Activated CD4-positive, CD25-positive, alpha-beta regulatory T cell treated with anti-CD3 and anti-CD28 coated beads, Interleukin-2, amount 50 U/mL, for 16 hours (primary cell): ENCODE data around the gene PPM1F.

Experiments
- DNase-seq: peaks from one replicate; pipeline ENCODE4 v3.0.0-alpha.2; 2020; ENCODE audit warnings: low read depth, low spot score

The PPM1F gene, protein sequence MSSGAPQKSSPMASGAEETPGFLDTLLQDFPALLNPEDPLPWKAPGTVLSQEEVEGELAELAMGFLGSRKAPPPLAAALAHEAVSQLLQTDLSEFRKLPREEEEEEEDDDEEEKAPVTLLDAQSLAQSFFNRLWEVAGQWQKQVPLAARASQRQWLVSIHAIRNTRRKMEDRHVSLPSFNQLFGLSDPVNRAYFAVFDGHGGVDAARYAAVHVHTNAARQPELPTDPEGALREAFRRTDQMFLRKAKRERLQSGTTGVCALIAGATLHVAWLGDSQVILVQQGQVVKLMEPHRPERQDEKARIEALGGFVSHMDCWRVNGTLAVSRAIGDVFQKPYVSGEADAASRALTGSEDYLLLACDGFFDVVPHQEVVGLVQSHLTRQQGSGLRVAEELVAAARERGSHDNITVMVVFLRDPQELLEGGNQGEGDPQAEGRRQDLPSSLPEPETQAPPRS

DNA sequence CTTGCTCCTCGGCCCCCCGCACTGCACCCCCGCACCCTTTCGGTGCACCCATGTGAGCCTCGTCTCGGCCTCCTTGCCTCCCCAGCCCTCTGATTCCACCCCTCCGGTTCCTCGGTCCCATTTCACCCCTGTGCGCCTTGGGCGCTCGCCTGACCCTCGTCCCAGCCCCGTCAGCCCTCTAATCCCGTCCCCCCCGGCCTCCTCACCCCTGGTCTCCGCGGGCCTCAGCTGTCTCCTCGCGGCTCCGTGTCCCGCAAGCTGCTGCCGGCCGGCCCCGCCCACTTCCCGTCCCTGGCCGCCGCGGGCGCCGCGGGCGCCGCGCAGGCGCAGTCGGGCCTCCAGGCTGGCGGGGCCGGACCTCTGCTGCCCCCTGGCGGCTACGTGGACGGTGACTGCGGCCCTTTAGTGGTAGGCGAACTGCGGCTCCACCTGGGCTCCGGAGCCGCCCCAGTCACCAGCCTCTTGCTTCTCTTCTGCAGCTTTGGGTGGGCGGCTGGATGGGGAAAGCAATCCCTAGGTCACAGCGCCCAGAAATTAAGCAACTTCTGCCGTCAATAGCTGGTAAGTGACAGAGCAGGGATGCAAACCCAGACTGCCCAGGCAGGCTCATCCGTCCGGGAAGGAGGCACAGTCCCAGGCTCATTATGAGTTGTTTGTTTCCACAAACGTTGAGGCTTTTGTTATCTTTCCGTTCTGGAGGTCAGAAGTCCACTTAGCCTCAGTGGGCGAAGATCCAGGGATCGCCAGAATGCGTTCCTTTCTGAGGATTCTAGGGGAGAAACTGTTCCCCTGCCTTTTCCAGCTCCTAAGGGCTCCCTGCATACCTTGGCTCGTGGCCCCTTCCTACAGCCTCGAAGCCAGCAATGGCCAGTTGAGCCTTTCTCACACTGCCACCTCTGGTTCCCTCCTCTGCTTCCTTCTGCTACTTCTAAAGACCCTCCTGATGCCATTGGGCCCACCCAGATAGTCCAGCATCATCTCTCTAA, at the start of gene PPM1F:
PPM1F (minus strand) TSS at position 263 of the 986 bp plus-strand sequence. CDS start 6,800 bp downstream, outside the sequence.
- peak; percentile 83 for DNase-seq

DNA sequence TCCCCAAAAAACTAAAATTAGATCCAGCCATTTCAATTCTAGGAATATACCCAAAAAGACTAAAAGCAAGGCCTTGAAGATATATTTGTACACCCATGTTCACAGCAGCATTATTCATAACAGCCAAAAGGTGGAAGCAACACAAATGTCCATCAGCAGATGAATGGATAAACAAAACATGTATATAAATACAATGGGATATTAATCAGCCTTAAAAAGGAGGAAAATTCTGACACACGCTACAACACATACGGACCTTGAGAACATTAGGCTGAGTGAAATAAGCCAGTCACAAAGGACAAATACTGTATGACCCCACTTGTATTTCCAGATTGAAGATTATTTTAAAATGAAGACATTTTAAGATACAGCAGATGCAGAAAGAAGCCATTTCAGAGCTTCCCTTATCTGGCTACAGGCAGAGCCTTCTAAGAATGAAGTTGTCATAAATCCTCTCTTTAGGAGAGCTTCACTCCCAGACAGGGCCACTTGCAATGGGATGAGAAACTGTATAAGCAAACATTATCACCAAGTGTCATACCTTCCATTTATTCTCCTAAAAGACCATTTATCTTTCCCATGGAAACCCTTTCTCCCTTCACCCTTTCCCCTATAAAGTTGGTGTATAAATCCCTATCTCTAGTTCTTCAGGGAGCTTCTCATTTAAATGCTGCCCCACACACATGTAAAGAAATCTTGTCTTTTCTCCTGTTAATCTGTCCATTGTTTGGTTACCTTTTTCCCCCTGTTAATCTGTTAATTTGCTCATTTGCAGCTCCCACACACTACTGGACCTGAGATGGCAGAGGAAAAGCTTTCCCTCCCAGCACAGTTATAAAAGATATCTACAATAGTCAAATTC, 49.2 kb upstream of the PPM1F start:
- DNase-seq: no peak

DNA sequence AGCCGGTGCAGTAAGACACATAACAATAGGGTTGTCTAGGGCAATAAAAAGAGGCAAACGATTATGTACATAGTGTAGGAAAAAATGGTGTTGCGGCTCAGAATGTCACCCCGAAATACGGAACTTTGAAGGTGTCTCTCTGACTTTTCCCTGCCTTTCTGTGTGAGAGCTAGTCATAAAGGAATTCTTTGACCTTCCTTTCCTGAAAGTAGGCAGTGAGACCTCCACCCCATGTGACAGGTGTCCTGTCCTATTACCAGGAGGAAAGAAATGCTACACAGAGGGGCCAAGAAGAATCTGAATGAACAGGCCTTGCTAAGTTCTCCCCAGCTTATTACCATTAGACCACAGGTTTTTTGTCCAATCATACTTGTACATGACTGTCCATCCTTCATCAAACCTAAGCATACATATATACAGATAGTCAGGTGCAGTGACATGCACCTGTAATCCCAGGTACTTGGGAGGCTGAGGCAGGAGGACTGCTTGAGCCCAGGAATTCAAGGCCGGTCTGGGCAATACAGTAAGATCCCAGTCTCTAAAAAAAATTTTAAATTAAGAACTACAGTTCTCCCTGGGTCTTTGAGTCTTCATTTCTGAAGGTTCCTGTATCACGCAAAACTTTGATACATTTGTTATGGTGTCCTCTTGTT, 46.1 kb upstream of the PPM1F start:
- DNase-seq: no peak

DNA sequence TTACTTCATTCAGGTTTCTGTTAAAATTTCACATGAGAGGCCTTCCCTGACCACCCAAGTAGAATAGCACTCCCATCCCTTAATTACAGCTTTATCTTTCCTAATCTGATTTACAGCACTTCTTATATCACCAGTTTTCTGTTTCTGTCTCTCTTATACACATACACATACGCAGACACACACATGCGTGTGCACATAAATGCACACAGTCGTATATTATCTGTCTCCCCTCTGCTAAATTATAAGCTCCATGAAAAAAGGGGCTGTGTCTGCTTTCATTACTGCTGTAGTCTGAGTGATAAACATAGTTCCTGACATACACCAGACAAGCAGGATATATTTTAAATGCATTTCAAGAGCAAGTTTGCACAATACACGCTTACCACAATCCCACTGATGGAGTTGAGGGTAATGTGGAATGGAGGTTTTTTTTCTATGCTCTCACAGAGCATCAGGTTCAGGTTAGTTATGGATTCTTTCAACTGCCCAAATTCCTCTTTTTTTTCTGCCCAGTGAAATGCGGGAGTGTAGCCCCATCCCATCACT, 43.6 kb upstream of the PPM1F start:
- DNase-seq: no peak

DNA sequence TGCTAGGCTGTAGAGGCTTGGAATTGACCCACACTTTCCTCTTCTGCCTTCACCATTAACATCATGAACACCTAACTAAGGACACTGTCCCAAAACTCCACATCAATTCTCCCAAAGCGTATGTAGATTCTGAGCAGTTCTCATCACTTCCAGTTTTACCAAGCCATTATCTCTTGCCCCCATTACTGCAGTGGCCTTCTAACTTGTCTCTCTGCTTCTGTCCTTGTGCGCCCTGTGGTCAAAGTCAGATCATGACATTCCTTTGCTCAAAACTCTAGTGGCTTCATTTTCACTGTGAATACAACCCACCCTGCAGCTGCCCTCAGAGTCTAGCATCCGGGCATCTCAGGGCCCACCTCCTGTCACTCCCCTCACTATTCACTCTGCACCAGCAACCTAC, 43.0 kb upstream of the PPM1F start:
- DNase-seq: no peak

DNA sequence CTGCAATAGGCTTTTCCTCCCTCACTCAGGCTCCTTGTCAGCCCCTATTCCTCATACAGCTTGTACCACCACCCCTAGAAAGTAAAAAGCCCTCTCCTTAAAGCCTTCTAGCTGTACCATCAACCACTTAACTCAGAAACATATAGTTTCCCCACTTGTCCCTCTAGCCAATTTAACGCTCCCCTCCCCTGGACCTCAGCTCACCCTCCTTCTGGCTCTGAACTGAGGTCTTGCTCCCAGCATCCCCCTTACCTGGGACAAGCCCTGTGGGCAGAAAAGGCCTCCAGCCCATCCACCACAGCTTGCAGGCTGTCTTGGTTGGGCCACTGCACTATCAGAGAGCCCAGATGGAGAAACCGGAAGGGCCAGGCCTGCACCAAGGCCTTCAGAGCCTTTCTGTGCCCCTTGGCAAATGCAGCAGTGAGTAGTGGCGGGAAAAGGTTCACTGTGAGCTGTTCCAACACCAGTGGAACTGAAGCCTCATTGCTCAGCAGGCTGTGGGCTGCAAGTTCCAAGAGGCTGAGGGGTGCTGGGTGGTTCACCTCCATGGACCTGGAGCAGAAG, 42.3 kb upstream of the PPM1F start:
- no peak for DNase-seq

DNA sequence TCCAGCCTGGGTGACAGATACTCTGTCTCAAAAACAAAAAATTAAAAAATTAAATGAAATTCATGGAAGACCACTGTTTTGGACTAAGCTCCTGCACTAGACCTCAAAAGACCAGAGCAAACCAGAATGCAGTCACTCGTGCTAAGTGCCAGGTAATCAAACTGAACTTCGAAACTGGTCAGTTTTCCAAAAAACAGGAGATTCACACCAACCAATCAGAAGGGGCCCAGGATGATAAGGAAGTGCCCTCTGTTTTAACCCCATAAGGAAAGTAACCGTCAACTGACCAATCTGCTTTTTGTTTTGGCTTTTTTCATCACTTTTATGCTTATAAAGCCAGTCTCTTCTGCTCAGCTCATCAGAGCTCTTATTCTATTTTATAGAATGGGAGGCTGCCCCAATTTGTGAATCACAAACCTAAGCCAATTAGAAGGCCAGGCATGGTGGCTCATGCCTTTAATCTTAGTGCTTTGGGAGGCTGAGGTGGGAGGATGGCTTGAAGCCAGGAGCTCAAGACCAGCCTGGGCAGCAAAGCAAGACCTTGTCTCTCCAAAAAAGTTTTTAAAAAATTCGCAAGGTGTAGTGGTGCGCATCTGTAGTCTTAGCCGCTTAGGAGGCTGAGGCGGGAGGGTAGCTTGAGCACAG, 40.1 kb upstream of the PPM1F start:
- DNase-seq: no peak

DNA sequence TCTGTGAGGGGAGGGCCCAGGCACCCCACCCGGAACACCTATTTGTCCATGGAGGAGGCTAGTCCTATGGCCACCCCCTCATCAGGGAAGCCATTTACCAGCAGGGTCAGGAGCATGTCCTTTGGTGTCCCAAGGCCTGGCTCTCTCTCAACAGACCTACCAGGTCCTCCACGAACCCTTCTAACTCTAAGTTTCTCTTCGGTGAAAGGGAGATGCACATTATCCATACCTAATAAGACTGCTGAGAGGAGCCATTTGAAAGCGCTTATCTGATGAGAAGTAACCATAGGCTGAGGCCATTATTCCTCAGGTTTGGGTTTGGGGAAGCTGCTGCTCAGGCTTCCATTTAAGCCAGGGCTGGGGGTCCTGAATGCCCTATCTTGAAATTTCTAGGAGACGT, 39.1 kb upstream of the PPM1F start:
- no peak for DNase-seq

DNA sequence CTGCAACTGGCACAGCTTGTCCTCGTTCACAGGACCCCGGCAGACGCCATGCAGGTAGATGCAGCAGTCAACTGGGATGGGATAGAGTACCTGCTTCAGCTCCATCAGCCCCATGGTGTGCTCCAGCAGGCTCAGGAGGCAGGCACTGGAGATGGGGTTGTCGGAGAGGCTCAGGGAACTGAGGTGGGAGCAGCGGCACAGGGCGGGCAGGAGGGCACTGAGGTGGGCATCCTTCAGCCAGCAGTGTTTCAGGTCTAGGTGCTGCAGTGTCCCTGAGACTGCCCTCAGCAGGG, 38.6 kb upstream of the PPM1F start:
- DNase-seq: no peak

DNA sequence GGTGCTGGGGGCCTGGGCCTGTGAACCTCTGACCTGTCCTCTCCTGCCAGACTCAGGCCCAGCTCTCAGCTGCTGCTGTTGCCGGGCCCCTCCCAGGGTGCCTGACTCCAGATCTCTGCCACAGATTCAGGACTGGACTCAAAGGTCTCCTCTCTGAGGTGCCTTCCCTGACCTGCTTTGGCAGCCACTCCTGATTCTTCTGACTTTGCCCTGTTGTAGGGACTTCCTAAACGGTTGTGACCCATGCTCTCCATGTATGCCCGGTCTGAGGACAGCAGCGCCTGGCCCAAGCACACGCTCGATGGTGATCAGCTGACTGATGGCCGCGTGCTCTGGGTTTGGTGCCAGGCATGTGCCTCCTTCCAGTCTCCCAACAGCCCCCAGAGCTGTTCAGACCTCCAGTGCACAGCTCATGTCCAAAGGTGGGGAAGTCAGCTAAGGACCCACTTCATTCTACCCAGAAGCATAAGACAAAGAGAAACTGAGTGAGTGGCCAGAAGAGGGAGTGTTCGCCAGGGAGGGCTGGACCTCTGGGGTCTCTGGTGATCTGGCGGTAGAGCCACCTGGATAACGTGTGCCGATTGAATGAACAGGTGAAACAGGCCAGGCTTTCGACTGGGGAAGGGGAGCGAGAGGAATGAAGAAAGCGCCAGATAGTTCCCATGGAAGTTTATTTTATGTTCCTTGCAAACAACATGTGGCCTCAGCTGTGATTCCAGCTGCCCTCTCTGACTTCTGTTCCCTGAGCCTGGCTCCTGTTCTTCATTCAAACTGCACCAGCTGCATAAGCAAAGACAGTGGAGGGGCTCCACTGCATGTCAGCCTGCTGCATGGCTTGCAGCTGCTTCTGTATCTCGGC, 38.0 kb upstream of the PPM1F start:
- no peak for DNase-seq

DNA sequence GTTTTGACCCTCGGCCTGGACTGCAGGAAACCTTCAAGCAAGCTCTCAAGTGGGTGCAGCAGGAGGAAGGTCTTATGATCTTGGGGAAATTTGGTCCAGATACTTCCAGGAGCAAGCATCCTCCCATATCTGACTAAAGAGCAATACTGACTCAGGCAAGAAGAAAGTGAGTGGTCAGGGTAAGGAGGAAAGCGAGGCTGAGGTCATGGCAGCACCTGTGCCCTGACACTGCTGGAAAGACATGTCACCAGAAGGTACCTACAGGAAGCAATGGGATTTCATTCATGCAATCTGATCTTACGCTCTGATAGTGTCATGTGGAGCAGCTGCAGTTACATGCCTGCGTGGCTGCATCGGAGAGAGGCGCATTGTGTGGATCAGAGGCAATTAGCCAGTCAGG, 36.4 kb upstream of the PPM1F start:
- no peak for DNase-seq

DNA sequence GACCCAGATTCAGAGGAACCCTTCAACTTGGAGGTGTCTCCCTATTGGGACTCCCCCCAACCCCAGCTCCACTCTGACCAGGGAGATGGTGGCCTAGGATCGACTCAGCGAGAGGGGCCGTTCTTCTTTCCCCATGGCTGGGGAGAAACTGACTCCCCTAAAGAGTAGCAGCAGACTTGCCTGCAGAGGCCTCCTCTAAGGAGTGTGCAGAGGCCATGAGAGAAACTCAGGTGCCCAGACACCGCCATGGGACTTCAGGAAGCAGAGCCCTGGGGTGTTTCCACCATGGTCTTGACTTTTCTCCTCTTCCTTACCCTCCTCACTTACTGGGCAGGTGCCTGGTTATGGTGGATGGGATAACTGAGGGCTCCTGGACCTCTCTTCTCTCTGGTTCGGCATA, 32.6 kb upstream of the PPM1F start:
- DNase-seq: no peak

DNA sequence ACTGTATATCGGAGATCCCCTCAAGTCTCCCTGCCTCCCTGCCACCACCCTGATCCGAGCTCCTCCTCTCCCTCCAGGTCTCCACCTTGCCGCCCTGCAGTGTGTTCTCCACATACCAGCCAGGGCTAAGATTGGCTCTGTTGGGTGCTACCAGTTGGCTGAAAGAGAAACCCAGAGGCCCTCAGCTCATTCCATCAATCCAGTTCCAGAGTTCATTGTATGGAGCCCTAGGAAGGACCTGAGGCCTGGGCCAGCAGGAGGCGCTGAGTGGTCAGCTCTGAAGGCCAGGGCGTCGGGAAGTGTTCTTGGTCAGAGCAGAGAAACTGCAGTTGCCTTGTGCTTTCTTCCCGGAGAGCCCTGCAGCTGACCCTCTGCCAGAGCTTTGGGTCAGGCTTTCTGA, 32.1 kb upstream of the PPM1F start:
- no peak for DNase-seq

DNA sequence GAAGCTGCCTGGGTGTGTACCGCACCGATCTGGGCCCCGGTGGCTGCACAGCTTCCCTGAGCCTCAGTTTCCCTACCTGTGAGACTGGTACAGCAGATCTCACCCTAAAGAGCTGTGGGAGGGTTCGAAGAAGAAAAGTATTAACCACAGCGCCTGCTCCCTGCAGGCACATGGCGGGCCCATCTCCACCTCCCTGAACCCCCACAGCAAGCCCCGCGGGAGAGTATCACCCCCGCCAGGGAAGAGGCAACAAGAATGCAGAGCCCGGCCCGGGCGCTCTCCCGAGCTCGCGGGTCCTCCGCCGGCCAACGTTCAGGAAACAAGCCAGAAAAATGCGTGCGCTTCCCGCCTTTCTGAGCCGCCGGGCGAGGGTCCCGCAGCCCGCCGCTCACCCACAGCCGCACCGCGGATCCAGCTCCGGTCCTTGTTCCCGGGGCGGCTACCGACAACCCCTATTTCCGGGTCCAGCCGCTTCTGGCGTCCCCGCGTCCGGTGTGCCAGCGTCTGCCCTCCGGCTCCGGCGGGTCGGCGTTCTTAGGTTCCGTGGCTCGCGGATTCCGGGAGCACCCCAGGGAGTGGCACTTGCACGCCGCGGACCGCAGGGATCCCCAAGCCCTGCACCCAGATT, 29.8 kb upstream of the PPM1F start, which contains the start of gene TOP3B:
TOP3B (minus strand) TSS at position 450 of the 628 bp plus-strand sequence. CDS start 7,078 bp downstream, outside the sequence.
- peak; percentile 67 for DNase-seq

DNA sequence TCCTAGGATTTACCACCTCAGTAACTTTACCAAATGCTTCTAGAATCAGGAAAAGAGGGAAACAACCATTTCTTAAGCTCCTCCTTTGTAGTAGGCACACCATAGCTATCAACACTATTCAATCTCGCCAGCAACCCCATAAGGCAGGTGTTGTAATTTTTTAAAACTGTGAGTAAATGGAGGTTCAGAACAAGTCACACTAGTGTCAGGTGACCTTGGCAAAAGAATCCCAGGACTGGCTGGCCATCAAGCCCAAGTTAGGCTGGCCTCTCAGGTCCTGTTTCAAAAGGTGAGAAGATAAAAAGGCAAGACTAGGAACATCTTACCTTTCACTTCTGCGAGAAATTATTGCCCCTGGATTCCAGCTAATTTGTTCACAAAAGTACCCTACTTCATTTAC, 29.2 kb upstream of the PPM1F start:
- no peak for DNase-seq

DNA sequence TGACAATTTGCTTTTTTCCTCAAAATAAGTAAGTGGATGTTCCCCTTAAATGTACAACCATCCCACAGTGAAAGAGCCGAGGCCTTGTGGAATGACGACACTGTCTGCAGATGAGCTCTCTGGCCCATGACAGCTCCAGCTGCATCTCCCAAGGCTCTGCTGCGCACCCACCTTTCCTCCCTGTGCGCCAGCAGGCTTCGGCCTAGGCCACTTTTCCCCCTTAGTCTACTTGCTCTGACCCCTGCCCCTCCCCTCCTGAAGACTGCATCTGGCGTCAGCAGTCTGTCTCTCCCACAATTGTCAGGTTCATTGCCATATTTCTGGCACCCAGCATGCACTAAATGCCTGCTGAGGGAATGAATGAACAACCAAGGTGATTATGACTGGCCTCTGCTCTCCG, 27.9 kb upstream of the PPM1F start:
- DNase-seq: no peak

DNA sequence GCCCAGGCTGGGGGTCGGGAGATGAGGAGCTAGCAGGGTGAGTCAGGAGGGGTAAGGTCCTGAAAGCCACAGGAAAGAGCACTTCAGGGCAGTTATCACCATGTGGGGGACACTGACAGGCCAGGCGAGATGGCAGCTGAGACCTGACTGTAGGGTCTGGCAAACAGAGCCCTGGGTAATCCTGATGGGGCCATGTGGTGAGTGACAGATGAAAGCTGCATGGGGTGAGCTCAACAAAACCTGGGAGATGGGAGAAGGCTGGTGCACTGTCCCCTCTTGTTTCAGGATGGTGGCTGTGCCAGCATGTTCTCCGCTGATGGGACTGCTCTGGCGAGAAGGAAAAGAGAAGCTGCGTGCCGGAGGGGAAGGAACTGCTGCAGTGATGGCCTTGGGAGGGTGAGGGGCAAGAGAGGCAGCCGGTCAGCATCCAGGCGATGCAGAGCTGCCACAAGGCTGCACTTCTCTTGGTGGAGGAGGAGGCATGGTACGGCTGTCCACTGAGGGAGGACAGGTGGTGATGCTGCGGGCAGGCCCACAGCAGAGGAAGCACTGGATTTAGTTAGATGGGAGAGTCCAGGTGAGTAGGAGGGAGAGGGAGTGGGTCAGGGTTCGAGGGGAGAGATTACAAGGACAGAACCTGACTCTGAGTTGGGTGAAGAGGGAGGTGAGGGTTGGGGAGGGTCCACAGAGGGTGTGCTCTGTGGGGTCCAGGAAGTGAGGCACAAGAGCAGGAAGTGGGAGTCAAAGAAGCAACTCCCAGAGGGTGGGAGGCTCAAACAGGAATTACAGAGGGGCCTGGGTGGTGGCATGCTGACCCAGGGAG, 26.1 kb upstream of the PPM1F start:
- DNase-seq: no peak

DNA sequence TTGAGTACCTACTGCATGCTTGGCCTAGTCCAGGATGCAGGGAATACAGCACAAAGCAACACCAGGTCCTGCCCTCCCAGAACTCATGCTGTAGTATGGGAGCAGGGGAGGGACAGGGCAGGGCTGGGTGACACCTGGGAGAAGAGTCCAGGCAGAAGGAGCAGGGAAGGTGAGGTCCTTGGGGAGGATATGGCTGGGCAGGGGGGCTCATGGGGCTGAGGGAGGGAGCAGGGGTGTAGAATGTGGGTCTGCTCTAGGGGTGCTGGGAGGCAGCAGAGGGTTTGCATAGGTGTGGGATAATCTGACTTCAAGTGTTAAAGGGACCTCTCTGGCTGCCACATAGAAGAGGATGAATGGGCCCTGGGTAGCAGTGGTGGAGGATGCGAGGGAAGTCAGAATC, 25.2 kb upstream of the PPM1F start:
- DNase-seq: no peak
